GM13977 (cell line): ENCODE data around the gene LYVE1.

Experiments
- DNase-seq: peaks from one replicate; pipeline ENCODE4 v3.0.0; 2012; ENCODE audit warnings: low spot score
- in situ Hi-C: fragments of 300-500 bp; cut with MboI; formaldehyde crosslinking; loops from one replicate; pipeline ENCODE4 v1.12.0; 2022; ENCODE audit warnings: low sequenced_read_pairs, low pct_unique_long_range_greater_than_20kb, mixed read lengths, inconsistent platforms; ENCODE audit not compliant: unreplicated experiment
- TF ChIP-seq, protein P1 (sequence below): IDR thresholded peaks from 2 replicates; pipeline ENCODE4 v1.5.1; 2012; ENCODE audit warnings: mild to moderate bottlenecking, control low read depth; ENCODE audit not compliant: insufficient read depth; ENCODE audit errors: extremely low read depth, missing control alignments

LYVE1 gene

DNA sequence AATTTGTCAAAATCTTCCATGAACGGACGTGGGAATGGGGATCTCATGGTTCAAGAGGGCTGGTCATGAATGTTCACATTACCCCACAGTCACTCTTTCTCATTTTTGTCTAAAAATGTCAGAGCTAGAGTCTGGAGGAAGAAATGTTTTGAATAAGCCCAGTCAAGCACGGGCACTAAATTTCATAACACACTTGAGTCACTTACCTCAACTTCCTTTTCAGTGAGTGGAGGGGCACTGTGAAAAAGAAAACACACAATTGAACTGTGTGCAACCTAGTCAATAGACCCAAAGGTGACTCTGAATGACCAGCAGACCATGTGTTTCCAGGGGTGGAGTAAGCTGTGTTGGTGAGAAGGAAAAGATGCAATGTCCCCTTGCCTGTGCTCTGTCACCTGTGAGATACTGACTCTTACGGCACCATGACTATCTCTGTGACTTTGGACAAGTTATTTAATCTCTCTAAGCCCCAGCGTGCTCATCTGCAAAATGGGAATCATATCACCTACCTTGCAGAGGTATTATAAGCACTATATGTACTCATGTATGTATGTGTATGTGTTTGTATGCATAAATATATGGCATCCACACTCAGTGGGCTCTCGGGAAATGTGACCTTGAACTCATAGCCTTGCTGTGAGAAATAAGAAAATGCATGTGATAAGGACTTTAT is 38.2 kb upstream of the LYVE1 start:
- DNase-seq, result peak; percentile 56
- TF ChIP-seq, protein P1, sequence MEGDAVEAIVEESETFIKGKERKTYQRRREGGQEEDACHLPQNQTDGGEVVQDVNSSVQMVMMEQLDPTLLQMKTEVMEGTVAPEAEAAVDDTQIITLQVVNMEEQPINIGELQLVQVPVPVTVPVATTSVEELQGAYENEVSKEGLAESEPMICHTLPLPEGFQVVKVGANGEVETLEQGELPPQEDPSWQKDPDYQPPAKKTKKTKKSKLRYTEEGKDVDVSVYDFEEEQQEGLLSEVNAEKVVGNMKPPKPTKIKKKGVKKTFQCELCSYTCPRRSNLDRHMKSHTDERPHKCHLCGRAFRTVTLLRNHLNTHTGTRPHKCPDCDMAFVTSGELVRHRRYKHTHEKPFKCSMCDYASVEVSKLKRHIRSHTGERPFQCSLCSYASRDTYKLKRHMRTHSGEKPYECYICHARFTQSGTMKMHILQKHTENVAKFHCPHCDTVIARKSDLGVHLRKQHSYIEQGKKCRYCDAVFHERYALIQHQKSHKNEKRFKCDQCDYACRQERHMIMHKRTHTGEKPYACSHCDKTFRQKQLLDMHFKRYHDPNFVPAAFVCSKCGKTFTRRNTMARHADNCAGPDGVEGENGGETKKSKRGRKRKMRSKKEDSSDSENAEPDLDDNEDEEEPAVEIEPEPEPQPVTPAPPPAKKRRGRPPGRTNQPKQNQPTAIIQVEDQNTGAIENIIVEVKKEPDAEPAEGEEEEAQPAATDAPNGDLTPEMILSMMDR, result no peak
- in situ Hi-C loops, result no loop called here

GRCh38 chr11:10605941-10606381 is 37.5 kb upstream of the LYVE1 start:
- in situ Hi-C loops, result no loop called here
- TF ChIP-seq, protein P1, result no peak
- DNase-seq, result no peak

GRCh38 chr11:10604798-10605197 is 36.3 kb upstream of the LYVE1 start:
- in situ Hi-C loops, result no loop called here
- TF ChIP-seq, protein P1, result no peak
- DNase-seq, result no peak

- no peak for DNase-seq
- TF ChIP-seq, protein P1, result no peak
- in situ Hi-C loops, result no loop called here
Measured at GRCh38 chr11:10604340-10604748, 35.9 kb upstream of the LYVE1 start.

- TF ChIP-seq, protein P1, result no peak
- no peak for DNase-seq
- in situ Hi-C loops, result no loop called here
Measured at GRCh38 chr11:10603721-10604297, 35.3 kb upstream of the LYVE1 start.

DNA sequence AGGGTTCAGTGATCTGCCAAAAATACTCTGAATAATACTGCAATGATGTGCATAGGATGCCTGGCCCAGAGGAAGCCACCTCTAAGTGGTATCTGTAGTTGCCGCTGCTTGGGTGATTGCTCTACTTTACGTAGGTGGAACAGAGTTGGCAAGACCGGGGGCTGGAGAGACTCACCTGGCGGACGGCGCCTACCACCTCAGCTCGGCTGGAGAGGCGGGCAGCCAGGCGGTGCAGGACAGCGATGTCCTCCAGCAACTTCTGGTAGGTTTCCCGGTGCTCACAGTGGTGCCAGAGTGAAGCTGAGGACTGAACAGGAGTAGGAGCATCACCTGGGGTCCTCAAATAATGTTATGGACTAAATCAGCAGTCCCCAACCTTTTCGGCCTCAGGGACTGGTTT is 34.5 kb upstream of the LYVE1 start:
- DNase-seq, result no peak
- TF ChIP-seq, protein P1, result no peak
- in situ Hi-C loops, result no loop called here
